GM12878 (cell line): ENCODE measurements around the gene LDLRAD4. TPM values are rescaled to one million over a fixed set of nuclear protein-coding genes. Genes with fewer than 3 reads are reported as not detected.

ENCODE experiments used
- ATAC-seq: fragments of 200-7000 bp; cut with Tn5 transposase; 3 replicates; pipeline ENCODE4 v1.9.1; 2020; ENCODE audit warnings: mild to moderate bottlenecking, moderate library complexity
- BruUV-seq: library from RNA; stranded (reverse); fragments of 400-500 nt; replicated peaks from 2 replicates; lab custom pipeline; 2021; lab: Mats Ljungman, UMichigan
- CTCF ChIA-PET: fragments of 300-600 bp; sonication (Branson Sonifier 250); formaldehyde crosslinking; extraction: SDS; loops from one replicate; lab custom pipeline; 2021; ENCODE audit warnings: inconsistent platforms; lab: Yijun Ruan, JAX
- POLR2A ChIA-PET: fragments of 350-600 bp; formaldehyde crosslinking; extraction: SDS; loops from one replicate; lab custom pipeline; 2021; ENCODE audit warnings: inconsistent platforms; lab: Charles Lee
- RAD21 ChIA-PET: fragments of 300-600 bp; sonication (Branson Sonifier 250); formaldehyde crosslinking; loops from one replicate; lab custom pipeline; 2023; ENCODE audit warnings: antibody characterized with exemption; ENCODE audit not compliant: unreplicated experiment; lab: Charles Lee
- SMC1A ChIA-PET: fragments of 300-600 bp; sonication (Branson Sonifier 250); formaldehyde crosslinking; loops from one replicate; lab custom pipeline; 2023; ENCODE audit not compliant: unreplicated experiment, uncharacterized antibody; lab: Charles Lee
- DNase-seq: peaks from one replicate; pipeline ENCODE4 v3.0.0-alpha.2; 2011; ENCODE audit warnings: low read depth, low spot score
- FAIRE-seq: peaks from 3 replicates; lab custom pipeline; 2011; peaks lifted over from hg19 to GRCh38; lab: Jason Lieb, UNC
- H2AFZ ChIP-seq: 2 replicates; pipeline ENCODE4 v1.6.0; 2011; ENCODE audit warnings: low read depth, low read length, control low read depth; ENCODE audit not compliant: control insufficient read depth
- H3K27ac ChIP-seq: 2 replicates; pipeline ENCODE4 v1.5.1; 2011; ENCODE audit warnings: control low read depth; ENCODE audit not compliant: control insufficient read depth, insufficient read depth
- H3K27me3 ChIP-seq, 2 experiments: replicated peaks in 1 of 2; 2 replicates each; pipeline versions ENCODE4 v1.6.0 to v1.6.1; 2011; ENCODE audit warnings: low read length in 1 of 2; ENCODE audit not compliant: control insufficient read depth in 2 of 2, insufficient read depth in 2 of 2
- H3K36me3 ChIP-seq, 2 experiments: 2 replicates each; pipeline ENCODE4 v1.5.1; 2011; ENCODE audit warnings: low read length in 1 of 2; ENCODE audit not compliant: control insufficient read depth in 2 of 2, insufficient read depth in 2 of 2
- H3K4me1 ChIP-seq: 2 replicates; pipeline ENCODE4 v1.6.1; 2011; ENCODE audit warnings: mild to moderate bottlenecking, low read length, moderate library complexity, mixed read lengths; ENCODE audit not compliant: control insufficient read depth, insufficient read depth
- H3K4me2 ChIP-seq: 2 replicates; pipeline ENCODE4 v1.6.0; 2011; ENCODE audit warnings: control low read depth; ENCODE audit not compliant: control insufficient read depth, insufficient read depth
- H3K4me3 ChIP-seq: fragments of 200-600 bp; sonication (generic); 2 replicates; pipeline ENCODE4 v1.5.1; 2016
- H3K79me2 ChIP-seq: 2 replicates; pipeline ENCODE4 v1.6.0; 2011; ENCODE audit warnings: low read length; ENCODE audit not compliant: control insufficient read depth, insufficient read depth
- H3K9ac ChIP-seq: 2 replicates; pipeline ENCODE4 v1.8.0; 2011; ENCODE audit warnings: low read length, control low read depth, mixed read lengths; ENCODE audit not compliant: control insufficient read depth, insufficient read depth
- H3K9me3 ChIP-seq: replicated peaks from 3 replicates; pipeline ENCODE4 v1.5.1; 2011; ENCODE audit warnings: mild to moderate bottlenecking, low read length; ENCODE audit not compliant: control insufficient read depth, insufficient read depth
- H4K20me1 ChIP-seq: 2 replicates; pipeline ENCODE4 v1.6.0; 2011; ENCODE audit not compliant: control insufficient read depth, insufficient read depth
- KAT2A ChIP-seq: conservative IDR thresholded peaks from 2 replicates; pipeline ENCODE4 v1.6.1; 2011; ENCODE audit warnings: low read depth, low read length; ENCODE audit not compliant: control insufficient read depth
- MTA3 ChIP-seq: IDR thresholded peaks from 2 replicates; pipeline ENCODE4 v1.6.1; 2012; ENCODE audit warnings: low read length, inconsistent platforms, borderline replicate concordance
- NFXL1 ChIP-seq: fragments of 450-650 bp; IDR thresholded peaks from 2 replicates; pipeline ENCODE4 v1.6.1; 2017; ENCODE audit warnings: antibody characterized with exemption, mild to moderate bottlenecking, borderline replicate concordance
- NRF1 ChIP-seq: conservative IDR thresholded peaks from 2 replicates; pipeline ENCODE4 v1.6.1; 2011; ENCODE audit warnings: mild to moderate bottlenecking, low read depth, low read length, improper control_type of control experiment
- TCF7 ChIP-seq: IDR thresholded peaks from 2 replicates; pipeline ENCODE4 v1.6.1; 2014; ENCODE audit warnings: antibody characterized with exemption, borderline replicate concordance
- WGBS: methylation state at CpG from one replicate; pipeline ENCODE4 v1.1.6; 2016; ENCODE audit warnings: low lambda C conversion rate; ENCODE audit not compliant: insufficient replicate concordance, insufficient coverage; ENCODE audit errors: missing lambda C conversion rate; 5-methylcytosine and 5-hydroxymethylcytosine counted together
- in situ Hi-C: fragments of 300-500 bp; cut with MboI; formaldehyde crosslinking; loops from 9 replicates; pipeline ENCODE4 v1.14.3; 2018; ENCODE audit warnings: mixed read lengths
- intact Hi-C: fragments of 100-400 bp; cut with micrococcal nuclease; formaldehyde crosslinking; loops from one replicate; pipeline ENCODE4 v1.14.2; 2022; ENCODE audit not compliant: unreplicated experiment
- polyA plus RNA-seq, 11 experiments: library from polyadenylated mRNA; depleted of rRNA in 4 of 11; unstranded in 6 of 11; stranded (reverse) in 5 of 11; fragments of >200 nt; fragmentation: Nextera tagmentation in 4 of 11; fragmentation: Illumina TruSeq in 1 of 11; extraction: Ambion mirVana in 4 of 11; extraction: Trizol in 1 of 11; gene quantifications; 1 replicate in 1 of 11; 2 replicates in 10 of 11; pipeline versions ENCODE4 v1.2.1 to v1.2.3, GENCODE V29; 2011 to 2016; ENCODE audit warnings: inconsistent platforms in 2 of 11, missing spikeins in 2 of 11, low read depth in 1 of 11
- total RNA-seq, 4 experiments: library from RNA; depleted of rRNA in 3 of 4; stranded (reverse); fragments of >200 nt in 3 of 4; fragmentation: Illumina TruSeq in 1 of 4; extraction: Trizol in 1 of 4; gene quantifications; 2 replicates each; pipeline versions ENCODE4 v1.2.1 to v1.2.3, GENCODE V29; 2013 to 2021
- TF ChIP-seq, protein P1 (sequence below): IDR thresholded peaks from 2 replicates; pipeline ENCODE4 v1.6.1; 2012; ENCODE audit warnings: low read length, inconsistent platforms

The LDLRAD4 gene
- total and polyA plus RNA-seq, 10 of the 15 experiments (the other 5 are each of a cell fraction or from before 2014, with no cell fraction given), result 2.7 to 16.8 (median 11.2) TPM

GRCh38 chr18:13374468-13375301 lies 156.1 kb downstream of the LDLRAD4 start:
- WGBS, result 69% methylated on average over 16 of the region's 17 CpGs
- no peaks in the 10 kb centered on the region for H3K27me3 ChIP-seq
- peak overlapping the region; percentile 7; the same call in 1 of the 2 replicates for H3K4me2 ChIP-seq
- ChIA-PET POLR2A (no interaction called here), CTCF (interaction anchor here (0.7 kb wide), 1 partner anchor 158 kb away, joined by 3 read pairs; no protein-coding TSS in a partner anchor), SMC1A (interaction anchor here (0.6 to 1.1 kb wide), 2 partner anchors 100 to 147 kb away, joined by 3 read pairs; no protein-coding TSS in a partner anchor), RAD21 (no interaction called here)
- no peaks in the 10 kb centered on the region for H3K9me3 ChIP-seq
- H3K9ac ChIP-seq, result no peak overlapping the region
- no peaks in the 10 kb centered on the region for H3K79me2 ChIP-seq
- no peak overlapping the region for H3K4me3 ChIP-seq
- H3K4me1 ChIP-seq, result peaks cover 37% of the 10 kb centered on the region
- ATAC-seq, result peak; percentile 33
- TF ChIP-seq NFXL1, result no peak
- TF ChIP-seq, protein P1, sequence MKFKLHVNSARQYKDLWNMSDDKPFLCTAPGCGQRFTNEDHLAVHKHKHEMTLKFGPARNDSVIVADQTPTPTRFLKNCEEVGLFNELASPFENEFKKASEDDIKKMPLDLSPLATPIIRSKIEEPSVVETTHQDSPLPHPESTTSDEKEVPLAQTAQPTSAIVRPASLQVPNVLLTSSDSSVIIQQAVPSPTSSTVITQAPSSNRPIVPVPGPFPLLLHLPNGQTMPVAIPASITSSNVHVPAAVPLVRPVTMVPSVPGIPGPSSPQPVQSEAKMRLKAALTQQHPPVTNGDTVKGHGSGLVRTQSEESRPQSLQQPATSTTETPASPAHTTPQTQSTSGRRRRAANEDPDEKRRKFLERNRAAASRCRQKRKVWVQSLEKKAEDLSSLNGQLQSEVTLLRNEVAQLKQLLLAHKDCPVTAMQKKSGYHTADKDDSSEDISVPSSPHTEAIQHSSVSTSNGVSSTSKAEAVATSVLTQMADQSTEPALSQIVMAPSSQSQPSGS, result no peak
- no peak for TF ChIP-seq TCF7
- no peak for TF ChIP-seq NRF1
- no peak for TF ChIP-seq KAT2A
- TF ChIP-seq MTA3, result no peak
- no peak for DNase-seq
- H3K36me3 ChIP-seq, result no peaks in the 10 kb centered on the region
- intact Hi-C loops, result loop anchor here (5.0 kb wide), 1 partner anchor 97 kb away; no protein-coding TSS in a partner anchor
- H2AFZ ChIP-seq, result no peak overlapping the region
- H4K20me1 ChIP-seq, result no peaks in the 10 kb centered on the region
- no peak for FAIRE-seq
- in situ Hi-C loops, result no loop called here
- H3K27ac ChIP-seq, result no peak overlapping the region
- BruUV-seq, result no TSS peak
